SK-N-SH (cell line): ENCODE results near the gene GCLC.

Experiments
- CHD2 ChIP-seq: fragments of 150-350 bp; IDR thresholded peaks from 2 replicates; pipeline ENCODE4 v1.6.1; 2018; ENCODE audit warnings: low read length; ENCODE audit not compliant: partially characterized antibody
- EP300 ChIP-seq, 2 experiments: IDR thresholded peaks; 2 replicates each; pipeline versions ENCODE4 v1.4.0 to v1.6.1; 2012; ENCODE audit warnings: borderline replicate concordance in 1 of 2, low read depth in 1 of 2, low read length in 1 of 2
- FOSL2 ChIP-seq: IDR thresholded peaks from 2 replicates; pipeline ENCODE4 v1.4.0; 2012; ENCODE audit warnings: low read depth, mild to moderate bottlenecking, moderate library complexity, borderline replicate concordance
- POLR2AphosphoS5 ChIP-seq: IDR thresholded peaks from 2 replicates; pipeline ENCODE4 v1.6.1; 2012; ENCODE audit warnings: low read depth, low read length
- RAD21 ChIP-seq: IDR thresholded peaks from 2 replicates; pipeline ENCODE4 v1.6.1; 2012; ENCODE audit warnings: mild to moderate bottlenecking, low read length
- TAF1 ChIP-seq: IDR thresholded peaks from 2 replicates; pipeline ENCODE4 v1.6.1; 2012; ENCODE audit warnings: low read depth, mild to moderate bottlenecking, low read length, moderate library complexity, borderline replicate concordance
- TCF12 ChIP-seq: IDR thresholded peaks from 2 replicates; pipeline ENCODE4 v1.4.0; 2012
- TEAD4 ChIP-seq: IDR thresholded peaks from 2 replicates; pipeline ENCODE4 v1.4.0; 2012; ENCODE audit warnings: mild to moderate bottlenecking, borderline replicate concordance; ENCODE audit not compliant: insufficient read depth
- TF ChIP-seq, protein P1 (sequence below): IDR thresholded peaks from 2 replicates; pipeline ENCODE4; 2012
- TF ChIP-seq, protein P2 (sequence below): fragments of 200-600 bp; sonication (generic); IDR thresholded peaks from 2 replicates; pipeline ENCODE4 v1.6.1; 2017; ENCODE audit warnings: antibody characterized with exemption, mild to moderate bottlenecking, moderate library complexity

DNA sequence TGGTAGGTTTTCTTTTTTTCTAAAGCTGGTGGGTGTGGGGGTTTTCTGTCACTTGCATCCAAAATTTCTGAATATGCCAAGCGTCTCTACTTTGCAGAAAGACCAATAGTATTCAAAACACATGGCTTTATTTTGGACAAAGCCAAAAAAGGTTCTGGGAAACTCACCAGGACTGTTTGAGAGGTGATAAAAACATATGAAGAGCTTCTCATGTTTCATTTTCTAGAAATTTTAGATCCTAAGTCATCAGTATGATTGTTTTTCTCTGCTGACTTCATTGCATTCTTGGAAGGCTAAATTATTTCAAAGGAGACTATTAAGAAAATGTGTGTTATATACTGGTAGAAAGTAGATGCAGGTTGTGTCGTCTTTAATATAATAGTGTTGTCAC, 51.3 kb downstream of the GCLC start:
- TF ChIP-seq, protein P1, sequence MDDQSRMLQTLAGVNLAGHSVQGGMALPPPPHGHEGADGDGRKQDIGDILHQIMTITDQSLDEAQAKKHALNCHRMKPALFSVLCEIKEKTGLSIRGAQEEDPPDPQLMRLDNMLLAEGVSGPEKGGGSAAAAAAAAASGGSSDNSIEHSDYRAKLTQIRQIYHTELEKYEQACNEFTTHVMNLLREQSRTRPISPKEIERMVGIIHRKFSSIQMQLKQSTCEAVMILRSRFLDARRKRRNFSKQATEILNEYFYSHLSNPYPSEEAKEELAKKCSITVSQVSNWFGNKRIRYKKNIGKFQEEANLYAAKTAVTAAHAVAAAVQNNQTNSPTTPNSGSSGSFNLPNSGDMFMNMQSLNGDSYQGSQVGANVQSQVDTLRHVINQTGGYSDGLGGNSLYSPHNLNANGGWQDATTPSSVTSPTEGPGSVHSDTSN = no peak
- TF ChIP-seq TCF12 (no peak), FOSL2 (no peak), POLR2AphosphoS5 (no peak), RAD21 (no peak), TAF1 (no peak), EP300 (IDR thresholded peaks at IDR 0.05; ENCODE audit: borderline replicate concordance in 1 of 2, low read depth in 1 of 2, low read length in 1 of 2) (no peak), CHD2 (no peak), TEAD4 (no peak)
- TF ChIP-seq, protein P2, sequence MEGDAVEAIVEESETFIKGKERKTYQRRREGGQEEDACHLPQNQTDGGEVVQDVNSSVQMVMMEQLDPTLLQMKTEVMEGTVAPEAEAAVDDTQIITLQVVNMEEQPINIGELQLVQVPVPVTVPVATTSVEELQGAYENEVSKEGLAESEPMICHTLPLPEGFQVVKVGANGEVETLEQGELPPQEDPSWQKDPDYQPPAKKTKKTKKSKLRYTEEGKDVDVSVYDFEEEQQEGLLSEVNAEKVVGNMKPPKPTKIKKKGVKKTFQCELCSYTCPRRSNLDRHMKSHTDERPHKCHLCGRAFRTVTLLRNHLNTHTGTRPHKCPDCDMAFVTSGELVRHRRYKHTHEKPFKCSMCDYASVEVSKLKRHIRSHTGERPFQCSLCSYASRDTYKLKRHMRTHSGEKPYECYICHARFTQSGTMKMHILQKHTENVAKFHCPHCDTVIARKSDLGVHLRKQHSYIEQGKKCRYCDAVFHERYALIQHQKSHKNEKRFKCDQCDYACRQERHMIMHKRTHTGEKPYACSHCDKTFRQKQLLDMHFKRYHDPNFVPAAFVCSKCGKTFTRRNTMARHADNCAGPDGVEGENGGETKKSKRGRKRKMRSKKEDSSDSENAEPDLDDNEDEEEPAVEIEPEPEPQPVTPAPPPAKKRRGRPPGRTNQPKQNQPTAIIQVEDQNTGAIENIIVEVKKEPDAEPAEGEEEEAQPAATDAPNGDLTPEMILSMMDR = no peak
